HepG2 (cell line): ENCODE measurements around the gene FUT6. TPM values are rescaled to one million over a fixed set of nuclear protein-coding genes. Genes with fewer than 3 reads are reported as not detected.
A peak's percentile ranks its signal among the peaks of the same experiment; 100 is the strongest.

Experiments
- KAT7 ChIP-seq: IDR thresholded peaks from 2 replicates; pipeline ENCODE4 v1.6.1; 2018; ENCODE audit warnings: borderline replicate concordance, missing compliant biosample characterization
- MIER2 ChIP-seq: IDR thresholded peaks from 2 replicates; pipeline ENCODE4 v1.6.1; 2016; ENCODE audit warnings: missing biosample characterization, missing genetic modification reagents
- MIXL1 ChIP-seq: IDR thresholded peaks from 2 replicates; pipeline ENCODE4 v1.6.1; 2016
- NFYB ChIP-seq: sonication (generic); formaldehyde crosslinking; IDR thresholded peaks from 2 replicates; pipeline ENCODE4 v1.4.0; 2020; ENCODE audit warnings: missing genetic modification reagents
- RAD21 ChIP-seq: fragments of 450-650 bp; formaldehyde crosslinking; IDR thresholded peaks from 2 replicates; pipeline ENCODE4 v1.5.0; 2020; ENCODE audit warnings: mild to moderate bottlenecking
- TMF1 ChIP-seq: sonication (generic); formaldehyde crosslinking; IDR thresholded peaks from 2 replicates; pipeline ENCODE4 v1.8.1; 2022; ENCODE audit warnings: low read depth, missing genetic modification reagents
- U2AF2 ChIP-seq: fragments of 200-400 bp; formaldehyde crosslinking; IDR thresholded peaks from 2 replicates; pipeline ENCODE4 v1.6.1; 2017; ENCODE audit warnings: low read depth, mild to moderate bottlenecking, low read length
- ZFYVE20 ChIP-seq: sonication (generic); formaldehyde crosslinking; IDR thresholded peaks from 2 replicates; pipeline ENCODE4 v1.8.0; 2023; ENCODE audit warnings: low read depth, mild to moderate bottlenecking, moderate library complexity, missing genetic modification reagents, borderline replicate concordance
- ZNF205 ChIP-seq: IDR thresholded peaks from 2 replicates; pipeline ENCODE4 v1.6.1; 2018; ENCODE audit warnings: missing biosample characterization, missing genetic modification reagents
- ZNF296 ChIP-seq: sonication (generic); formaldehyde crosslinking; conservative IDR thresholded peaks from 2 replicates; pipeline ENCODE4 v1.5.0; 2020; ENCODE audit warnings: mild to moderate bottlenecking, missing genetic modification reagents
- ZNF790 ChIP-seq: sonication (generic); formaldehyde crosslinking; IDR thresholded peaks from 2 replicates; pipeline ENCODE4 v1.8.0; 2022; ENCODE audit warnings: missing genetic modification reagents, mild to moderate bottlenecking, borderline replicate concordance
- ZSCAN30 ChIP-seq: sonication (generic); formaldehyde crosslinking; IDR thresholded peaks from 2 replicates; pipeline ENCODE4 v1.5.0; 2020; ENCODE audit warnings: mild to moderate bottlenecking, missing genetic modification reagents
- ZSCAN31 ChIP-seq: sonication (generic); formaldehyde crosslinking; IDR thresholded peaks from 2 replicates; pipeline ENCODE4 v1.5.0; 2020; ENCODE audit warnings: low read depth, mild to moderate bottlenecking, missing genetic modification reagents
- polyA plus RNA-seq, 8 experiments: library from polyadenylated mRNA; depleted of rRNA in 3 of 8; stranded (reverse) in 7 of 8; unstranded in 1 of 8; fragments of >200 nt; fragmentation: Illumina TruSeq in 4 of 8; extraction: Trizol in 4 of 8; gene quantifications; 2 replicates each; pipeline versions ENCODE4 v1.2.1 to v1.2.3, GENCODE V29; 2011 to 2016; ENCODE audit warnings: low read depth in 4 of 8, missing spikeins in 1 of 8, mixed read lengths in 1 of 8; ENCODE audit not compliant: insufficient read depth in 1 of 8
- total RNA-seq, 5 experiments: library from RNA; depleted of rRNA; stranded (reverse); fragments of >200 nt; fragmentation: Illumina TruSeq; extraction: Trizol; gene quantifications; 2 replicates each; pipeline ENCODE4 v1.2.3, GENCODE V29; 2016; ENCODE audit warnings: low read depth in 1 of 5
- TF ChIP-seq, protein P1 (sequence below): sonication (generic); formaldehyde crosslinking; IDR thresholded peaks from 2 replicates; pipeline ENCODE4 v1.4.0; 2020; ENCODE audit warnings: missing genetic modification reagents
- TF ChIP-seq, protein P2 (sequence below): sonication (generic); formaldehyde crosslinking; conservative IDR thresholded peaks from 2 replicates; pipeline ENCODE4 v1.8.0; 2022; ENCODE audit warnings: low read depth, missing genetic modification reagents
- TF ChIP-seq, protein P3 (sequence below): sonication (generic); formaldehyde crosslinking; IDR thresholded peaks from 2 replicates; pipeline ENCODE4 v1.5.0; 2020; ENCODE audit warnings: missing genetic modification reagents, mild to moderate bottlenecking, borderline replicate concordance
- TF ChIP-seq, protein P4 (sequence below): sonication (generic); formaldehyde crosslinking; IDR thresholded peaks from 2 replicates; pipeline ENCODE4 v1.4.0; 2020; ENCODE audit warnings: missing genetic modification reagents, borderline replicate concordance
- TF ChIP-seq, protein P5 (sequence below): sonication (generic); formaldehyde crosslinking; IDR thresholded peaks from 2 replicates; pipeline ENCODE4 v1.4.0; 2020; ENCODE audit warnings: missing genetic modification reagents

The FUT6 gene
- total and polyA plus RNA-seq, 2 of the 13 experiments (the other 11 are each of a cell fraction or from before 2014, with no cell fraction given), result 8.2 to 27.7 TPM

DNA sequence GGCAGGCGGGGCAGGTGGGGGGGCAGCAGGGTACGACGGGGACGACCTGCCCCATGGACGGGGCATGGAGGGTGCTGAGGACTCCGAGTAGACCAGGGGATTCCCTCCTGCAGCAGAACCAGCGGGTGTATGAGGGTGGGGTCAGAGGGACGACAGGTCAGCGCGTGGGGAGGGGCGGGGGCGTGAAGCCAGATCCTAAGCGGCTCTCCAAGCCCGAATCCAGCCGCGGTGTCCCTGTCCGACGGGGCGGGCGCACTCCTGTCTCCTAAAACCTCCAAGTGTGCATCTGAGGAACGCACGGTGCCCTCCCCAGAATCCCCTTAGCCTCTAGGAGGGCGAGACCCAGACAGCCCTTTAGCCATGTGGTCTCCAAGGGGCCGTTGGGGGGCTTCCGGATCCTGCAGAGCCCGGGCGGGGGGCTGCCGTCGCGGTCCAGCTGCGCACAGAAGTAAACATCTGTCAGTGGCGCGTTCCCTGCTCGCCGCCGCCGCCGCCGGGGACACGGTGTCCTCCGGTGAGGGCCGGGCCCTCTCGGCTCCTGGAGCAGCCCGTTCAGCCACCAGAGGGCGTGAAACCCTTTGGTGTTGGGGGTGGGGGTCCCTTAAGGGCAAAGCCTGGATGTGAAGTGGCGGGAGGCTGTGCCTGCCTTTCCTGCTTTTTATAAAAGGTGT, 33.9 kb downstream of the FUT6 start (continued):
- TF ChIP-seq, protein P1, sequence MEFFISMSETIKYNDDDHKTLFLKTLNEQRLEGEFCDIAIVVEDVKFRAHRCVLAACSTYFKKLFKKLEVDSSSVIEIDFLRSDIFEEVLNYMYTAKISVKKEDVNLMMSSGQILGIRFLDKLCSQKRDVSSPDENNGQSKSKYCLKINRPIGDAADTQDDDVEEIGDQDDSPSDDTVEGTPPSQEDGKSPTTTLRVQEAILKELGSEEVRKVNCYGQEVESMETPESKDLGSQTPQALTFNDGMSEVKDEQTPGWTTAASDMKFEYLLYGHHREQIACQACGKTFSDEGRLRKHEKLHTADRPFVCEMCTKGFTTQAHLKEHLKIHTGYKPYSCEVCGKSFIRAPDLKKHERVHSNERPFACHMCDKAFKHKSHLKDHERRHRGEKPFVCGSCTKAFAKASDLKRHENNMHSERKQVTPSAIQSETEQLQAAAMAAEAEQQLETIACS (CRISPR knock-in tag), result peak; percentile 50; the same call in 1 of the 2 replicates
- TF ChIP-seq ZNF205 (CRISPR knock-in tag) (0 out of 2 replicates have a peak, but pooled peaks have one; percentile 48), ZFYVE20 (CRISPR knock-in tag) (no peak), ZNF790 (CRISPR knock-in tag) (no peak), ZSCAN30 (no peak), TMF1 (CRISPR knock-in tag) (no peak), NFYB (CRISPR knock-in tag) (no peak), MIER2 (CRISPR knock-in tag) (no peak), RAD21 (CRISPR knock-in tag) (peak; percentile 82), ZNF296 (CRISPR knock-in tag) (0 out of 2 replicates have a peak, but pooled peaks have one; percentile 45), KAT7 (CRISPR knock-in tag) (peak; percentile 43; the same call in 1 of the 2 replicates), MIXL1 (0 out of 2 replicates have a peak, but pooled peaks have one; percentile 61), U2AF2 (no peak), ZSCAN31 (CRISPR knock-in tag) (0 out of 2 replicates have a peak, but pooled peaks have one; percentile 69)
- TF ChIP-seq, protein P2, sequence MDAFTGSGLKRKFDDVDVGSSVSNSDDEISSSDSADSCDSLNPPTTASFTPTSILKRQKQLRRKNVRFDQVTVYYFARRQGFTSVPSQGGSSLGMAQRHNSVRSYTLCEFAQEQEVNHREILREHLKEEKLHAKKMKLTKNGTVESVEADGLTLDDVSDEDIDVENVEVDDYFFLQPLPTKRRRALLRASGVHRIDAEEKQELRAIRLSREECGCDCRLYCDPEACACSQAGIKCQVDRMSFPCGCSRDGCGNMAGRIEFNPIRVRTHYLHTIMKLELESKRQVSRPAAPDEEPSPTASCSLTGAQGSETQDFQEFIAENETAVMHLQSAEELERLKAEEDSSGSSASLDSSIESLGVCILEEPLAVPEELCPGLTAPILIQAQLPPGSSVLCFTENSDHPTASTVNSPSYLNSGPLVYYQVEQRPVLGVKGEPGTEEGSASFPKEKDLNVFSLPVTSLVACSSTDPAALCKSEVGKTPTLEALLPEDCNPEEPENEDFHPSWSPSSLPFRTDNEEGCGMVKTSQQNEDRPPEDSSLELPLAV (CRISPR knock-in tag), result no peak
- TF ChIP-seq, protein P3, sequence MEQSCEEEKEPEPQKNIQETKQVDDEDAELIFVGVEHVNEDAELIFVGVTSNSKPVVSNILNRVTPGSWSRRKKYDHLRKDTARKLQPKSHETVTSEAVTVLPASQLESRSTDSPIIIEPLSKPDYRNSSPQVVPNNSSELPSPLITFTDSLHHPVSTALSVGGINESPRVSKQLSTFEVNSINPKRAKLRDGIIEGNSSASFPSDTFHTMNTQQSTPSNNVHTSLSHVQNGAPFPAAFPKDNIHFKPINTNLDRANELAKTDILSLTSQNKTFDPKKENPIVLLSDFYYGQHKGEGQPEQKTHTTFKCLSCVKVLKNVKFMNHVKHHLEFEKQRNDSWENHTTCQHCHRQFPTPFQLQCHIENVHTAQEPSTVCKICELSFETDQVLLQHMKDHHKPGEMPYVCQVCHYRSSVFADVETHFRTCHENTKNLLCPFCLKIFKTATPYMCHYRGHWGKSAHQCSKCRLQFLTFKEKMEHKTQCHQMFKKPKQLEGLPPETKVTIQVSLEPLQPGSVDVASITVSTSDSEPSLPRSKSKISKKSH (CRISPR knock-in tag), result peak; percentile 31; the same call in 1 of the 2 replicates
- TF ChIP-seq, protein P4, sequence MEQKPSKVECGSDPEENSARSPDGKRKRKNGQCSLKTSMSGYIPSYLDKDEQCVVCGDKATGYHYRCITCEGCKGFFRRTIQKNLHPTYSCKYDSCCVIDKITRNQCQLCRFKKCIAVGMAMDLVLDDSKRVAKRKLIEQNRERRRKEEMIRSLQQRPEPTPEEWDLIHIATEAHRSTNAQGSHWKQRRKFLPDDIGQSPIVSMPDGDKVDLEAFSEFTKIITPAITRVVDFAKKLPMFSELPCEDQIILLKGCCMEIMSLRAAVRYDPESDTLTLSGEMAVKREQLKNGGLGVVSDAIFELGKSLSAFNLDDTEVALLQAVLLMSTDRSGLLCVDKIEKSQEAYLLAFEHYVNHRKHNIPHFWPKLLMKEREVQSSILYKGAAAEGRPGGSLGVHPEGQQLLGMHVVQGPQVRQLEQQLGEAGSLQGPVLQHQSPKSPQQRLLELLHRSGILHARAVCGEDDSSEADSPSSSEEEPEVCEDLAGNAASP (CRISPR knock-in tag), result peak; percentile 90; the same call in 1 of the 2 replicates
- TF ChIP-seq, protein P5, sequence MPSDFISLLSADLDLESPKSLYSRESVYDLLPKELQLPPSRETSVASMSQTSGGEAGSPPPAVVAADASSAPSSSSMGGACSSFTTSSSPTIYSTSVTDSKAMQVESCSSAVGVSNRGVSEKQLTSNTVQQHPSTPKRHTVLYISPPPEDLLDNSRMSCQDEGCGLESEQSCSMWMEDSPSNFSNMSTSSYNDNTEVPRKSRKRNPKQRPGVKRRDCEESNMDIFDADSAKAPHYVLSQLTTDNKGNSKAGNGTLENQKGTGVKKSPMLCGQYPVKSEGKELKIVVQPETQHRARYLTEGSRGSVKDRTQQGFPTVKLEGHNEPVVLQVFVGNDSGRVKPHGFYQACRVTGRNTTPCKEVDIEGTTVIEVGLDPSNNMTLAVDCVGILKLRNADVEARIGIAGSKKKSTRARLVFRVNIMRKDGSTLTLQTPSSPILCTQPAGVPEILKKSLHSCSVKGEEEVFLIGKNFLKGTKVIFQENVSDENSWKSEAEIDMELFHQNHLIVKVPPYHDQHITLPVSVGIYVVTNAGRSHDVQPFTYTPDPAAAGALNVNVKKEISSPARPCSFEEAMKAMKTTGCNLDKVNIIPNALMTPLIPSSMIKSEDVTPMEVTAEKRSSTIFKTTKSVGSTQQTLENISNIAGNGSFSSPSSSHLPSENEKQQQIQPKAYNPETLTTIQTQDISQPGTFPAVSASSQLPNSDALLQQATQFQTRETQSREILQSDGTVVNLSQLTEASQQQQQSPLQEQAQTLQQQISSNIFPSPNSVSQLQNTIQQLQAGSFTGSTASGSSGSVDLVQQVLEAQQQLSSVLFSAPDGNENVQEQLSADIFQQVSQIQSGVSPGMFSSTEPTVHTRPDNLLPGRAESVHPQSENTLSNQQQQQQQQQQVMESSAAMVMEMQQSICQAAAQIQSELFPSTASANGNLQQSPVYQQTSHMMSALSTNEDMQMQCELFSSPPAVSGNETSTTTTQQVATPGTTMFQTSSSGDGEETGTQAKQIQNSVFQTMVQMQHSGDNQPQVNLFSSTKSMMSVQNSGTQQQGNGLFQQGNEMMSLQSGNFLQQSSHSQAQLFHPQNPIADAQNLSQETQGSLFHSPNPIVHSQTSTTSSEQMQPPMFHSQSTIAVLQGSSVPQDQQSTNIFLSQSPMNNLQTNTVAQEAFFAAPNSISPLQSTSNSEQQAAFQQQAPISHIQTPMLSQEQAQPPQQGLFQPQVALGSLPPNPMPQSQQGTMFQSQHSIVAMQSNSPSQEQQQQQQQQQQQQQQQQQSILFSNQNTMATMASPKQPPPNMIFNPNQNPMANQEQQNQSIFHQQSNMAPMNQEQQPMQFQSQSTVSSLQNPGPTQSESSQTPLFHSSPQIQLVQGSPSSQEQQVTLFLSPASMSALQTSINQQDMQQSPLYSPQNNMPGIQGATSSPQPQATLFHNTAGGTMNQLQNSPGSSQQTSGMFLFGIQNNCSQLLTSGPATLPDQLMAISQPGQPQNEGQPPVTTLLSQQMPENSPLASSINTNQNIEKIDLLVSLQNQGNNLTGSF (CRISPR knock-in tag), result 0 out of 2 replicates have a peak, but pooled peaks have one; percentile 25
